ENCODE data around the gene UGT1A7. TPM values are rescaled to one million over a fixed set of nuclear protein-coding genes. Genes with fewer than 3 reads are reported as not detected.
"Not testable (repeated sequence)": the region's sequence is repeated elsewhere in the genome, so short reads cannot be mapped to it uniquely, and the experiment has no call there.

UGT1A7 gene
- total RNA-seq, 1 donor from 2014 or later, result not detected

- no peak for DNase-seq
Measured at GRCh38 chr2:233714121-233714520, 32.4 kb downstream of the UGT1A7 start.

- no peak for DNase-seq
Measured at GRCh38 chr2:233718552-233718951, 36.9 kb downstream of the UGT1A7 start, which contains the start of gene UGT1A4. Gene UGT1A4 (plus strand): TSS chr2:233718736. CDS start chr2:233718821, 85 bp downstream.

- DNase-seq, result no peak
Measured at GRCh38 chr2:233728723-233729301, 47.1 kb downstream of the UGT1A7 start, which contains the start of gene UGT1A3. Gene UGT1A3 (plus strand): TSS chr2:233729042. CDS start chr2:233729127, 85 bp downstream.

GRCh38 chr2:233736868-233737653 lies 55.4 kb downstream of the UGT1A7 start:
- DNase-seq, result not testable (repeated sequence)

- no peak for DNase-seq
Measured at GRCh38 chr2:233740870-233741269, 59.2 kb downstream of the UGT1A7 start.

- no peak for DNase-seq
Measured at GRCh38 chr2:233743464-233744259, 62.0 kb downstream of the UGT1A7 start.

GRCh38 chr2:233745073-233745755 lies 63.5 kb downstream of the UGT1A7 start:
- no peak for DNase-seq

GRCh38 chr2:233745838-233746237 lies 64.1 kb downstream of the UGT1A7 start:
- not testable (repeated sequence) for DNase-seq

- DNase-seq, result no peak
Measured at GRCh38 chr2:233746475-233747282, 65.0 kb downstream of the UGT1A7 start.

- DNase-seq, result no peak
Measured at GRCh38 chr2:233747283-233747544, 65.5 kb downstream of the UGT1A7 start.

GRCh38 chr2:233750689-233751088 lies 69.0 kb downstream of the UGT1A7 start:
- DNase-seq, result not testable (repeated sequence)

- DNase-seq, result not testable (repeated sequence)
Measured at GRCh38 chr2:233751212-233752009, 69.7 kb downstream of the UGT1A7 start.

- no peak for DNase-seq
Measured at GRCh38 chr2:233754872-233755611, 73.3 kb downstream of the UGT1A7 start.

- no peak for DNase-seq
Measured at GRCh38 chr2:233756429-233757081, 74.9 kb downstream of the UGT1A7 start.

GRCh38 chr2:233758141-233758540 lies 76.4 kb downstream of the UGT1A7 start:
- no peak for DNase-seq

GRCh38 chr2:233758849-233759248 lies 77.1 kb downstream of the UGT1A7 start:
- DNase-seq, result no peak

- no peak for DNase-seq
Measured at GRCh38 chr2:233760043-233760442, 78.3 kb downstream of the UGT1A7 start, which contains the start of gene UGT1A1. Gene UGT1A1 (plus strand): TSS chr2:233760270. CDS start chr2:233760288, 18 bp downstream.

GRCh38 chr2:233761040-233761769 lies 79.5 kb downstream of the UGT1A7 start:
- no peak for DNase-seq

- DNase-seq, result no peak
Measured at GRCh38 chr2:233764264-233764663, 82.6 kb downstream of the UGT1A7 start.

All from occipital lobe (tissue), 2 donors.